Activated T-cell treated with anti-CD3 and anti-CD28 coated beads for 1 hour (primary cell): ENCODE results near the gene DMBT1.

Source experiments
- DNase-seq: peaks from one replicate; pipeline ENCODE4 v3.0.0-alpha.2; 2020; ENCODE audit warnings: low read depth

The DMBT1 gene

GRCh38 chr10:122671355-122671754, 110.8 kb downstream of the DMBT1 start:
- DNase-seq, result no peak

- DNase-seq, result no peak
Observed at GRCh38 chr10:122672655-122673054, 112.1 kb downstream of the DMBT1 start.

- no peak for DNase-seq
Observed at GRCh38 chr10:122673269-122673668, 112.7 kb downstream of the DMBT1 start.

- DNase-seq, result no peak
Observed at GRCh38 chr10:122673731-122674130, 113.2 kb downstream of the DMBT1 start.

- DNase-seq, result no peak
Observed at GRCh38 chr10:122674781-122675180, 114.2 kb downstream of the DMBT1 start.

- DNase-seq, result no peak
Observed at GRCh38 chr10:122675278-122675677, 114.7 kb downstream of the DMBT1 start.

GRCh38 chr10:122678266-122678665, 117.7 kb downstream of the DMBT1 start:
- no peak for DNase-seq

GRCh38 chr10:122682522-122682921, 122.0 kb downstream of the DMBT1 start:
- DNase-seq, result no peak

GRCh38 chr10:122688293-122688989, 127.9 kb downstream of the DMBT1 start:
- DNase-seq, result no peak

GRCh38 chr10:122689146-122689820, 128.7 kb downstream of the DMBT1 start:
- DNase-seq, result no peak

- DNase-seq, result no peak
Observed at GRCh38 chr10:122692744-122693143, 132.2 kb downstream of the DMBT1 start.
